NB4 (cell line): ENCODE measurements around the gene S1PR3.

Experiments used
- DNase-seq: peaks from one replicate; pipeline ENCODE4 v3.0.0; 2010; ENCODE audit warnings: low read depth
- H3K4me3 ChIP-seq: one replicate; pipeline ENCODE4 v1.5.1; 2011; ENCODE audit warnings: mild to moderate bottlenecking, low read depth, low read length, moderate library complexity
- MYC ChIP-seq: IDR thresholded peaks from 2 replicates; pipeline ENCODE4 v1.6.1; 2011; ENCODE audit warnings: low read depth, low read length
- POLR2A ChIP-seq: IDR thresholded peaks from 2 replicates; pipeline ENCODE4 v1.6.1; 2011; ENCODE audit warnings: mild to moderate bottlenecking; ENCODE audit not compliant: insufficient read length; ENCODE audit errors: extremely low read depth
- TF ChIP-seq, protein P1 (sequence below): IDR thresholded peaks from one replicate; pipeline ENCODE4 v1.5.1; 2012; ENCODE audit warnings: low read depth, low read length
- TF ChIP-seq, protein P2 (sequence below): IDR thresholded peaks from 2 replicates; pipeline ENCODE4 v1.6.1; 2011; ENCODE audit warnings: low read depth, low read length

Gene S1PR3

GRCh38 chr9:89025553-89025952 lies 34.3 kb downstream of the S1PR3 start:
- H3K4me3 ChIP-seq = no peak overlapping the region
- TF ChIP-seq, protein P1, sequence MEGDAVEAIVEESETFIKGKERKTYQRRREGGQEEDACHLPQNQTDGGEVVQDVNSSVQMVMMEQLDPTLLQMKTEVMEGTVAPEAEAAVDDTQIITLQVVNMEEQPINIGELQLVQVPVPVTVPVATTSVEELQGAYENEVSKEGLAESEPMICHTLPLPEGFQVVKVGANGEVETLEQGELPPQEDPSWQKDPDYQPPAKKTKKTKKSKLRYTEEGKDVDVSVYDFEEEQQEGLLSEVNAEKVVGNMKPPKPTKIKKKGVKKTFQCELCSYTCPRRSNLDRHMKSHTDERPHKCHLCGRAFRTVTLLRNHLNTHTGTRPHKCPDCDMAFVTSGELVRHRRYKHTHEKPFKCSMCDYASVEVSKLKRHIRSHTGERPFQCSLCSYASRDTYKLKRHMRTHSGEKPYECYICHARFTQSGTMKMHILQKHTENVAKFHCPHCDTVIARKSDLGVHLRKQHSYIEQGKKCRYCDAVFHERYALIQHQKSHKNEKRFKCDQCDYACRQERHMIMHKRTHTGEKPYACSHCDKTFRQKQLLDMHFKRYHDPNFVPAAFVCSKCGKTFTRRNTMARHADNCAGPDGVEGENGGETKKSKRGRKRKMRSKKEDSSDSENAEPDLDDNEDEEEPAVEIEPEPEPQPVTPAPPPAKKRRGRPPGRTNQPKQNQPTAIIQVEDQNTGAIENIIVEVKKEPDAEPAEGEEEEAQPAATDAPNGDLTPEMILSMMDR = no peak
- TF ChIP-seq, protein P2, sequence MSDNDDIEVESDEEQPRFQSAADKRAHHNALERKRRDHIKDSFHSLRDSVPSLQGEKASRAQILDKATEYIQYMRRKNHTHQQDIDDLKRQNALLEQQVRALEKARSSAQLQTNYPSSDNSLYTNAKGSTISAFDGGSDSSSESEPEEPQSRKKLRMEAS = no peak
- no peak for TF ChIP-seq MYC
- DNase-seq = no peak

- H3K4me3 ChIP-seq = no peak overlapping the region
- TF ChIP-seq POLR2A = no peak
- TF ChIP-seq, protein P2 = no peak
- TF ChIP-seq, protein P1 = no peak
- no peak for TF ChIP-seq MYC
- DNase-seq = no peak
These were observed 35.6 kb downstream of the S1PR3 start for GRCh38 chr9:89026876-89027275.

DNA sequence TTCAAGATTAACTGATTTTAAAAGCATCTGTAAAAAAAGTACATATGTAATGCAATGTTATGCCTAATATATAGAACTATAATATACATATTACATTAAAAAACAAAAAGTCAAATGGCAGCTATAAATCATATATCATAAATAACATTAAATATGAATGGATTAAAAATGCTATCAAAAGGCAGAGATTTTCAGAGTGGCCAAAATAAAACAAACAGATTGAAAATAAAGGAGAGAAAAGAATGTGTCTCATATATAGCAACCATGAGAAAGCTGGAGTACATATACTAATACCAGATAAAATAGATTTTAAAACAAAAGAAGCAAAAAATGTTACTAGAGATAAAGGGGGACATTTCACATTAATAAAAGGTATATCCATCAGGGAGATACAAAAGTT lies 38.5 kb downstream of the S1PR3 start:
- no peak overlapping the region for H3K4me3 ChIP-seq
- no peak for DNase-seq
- TF ChIP-seq, protein P1 = no peak
- no peak for TF ChIP-seq MYC
- TF ChIP-seq, protein P2 = no peak
- TF ChIP-seq POLR2A = no peak

GRCh38 chr9:89032173-89032572 lies 40.9 kb downstream of the S1PR3 start:
- H3K4me3 ChIP-seq = no peak overlapping the region
- DNase-seq = no peak
- no peak for TF ChIP-seq POLR2A
- TF ChIP-seq, protein P2 = no peak
- TF ChIP-seq MYC = no peak
- TF ChIP-seq, protein P1 = no peak

DNA sequence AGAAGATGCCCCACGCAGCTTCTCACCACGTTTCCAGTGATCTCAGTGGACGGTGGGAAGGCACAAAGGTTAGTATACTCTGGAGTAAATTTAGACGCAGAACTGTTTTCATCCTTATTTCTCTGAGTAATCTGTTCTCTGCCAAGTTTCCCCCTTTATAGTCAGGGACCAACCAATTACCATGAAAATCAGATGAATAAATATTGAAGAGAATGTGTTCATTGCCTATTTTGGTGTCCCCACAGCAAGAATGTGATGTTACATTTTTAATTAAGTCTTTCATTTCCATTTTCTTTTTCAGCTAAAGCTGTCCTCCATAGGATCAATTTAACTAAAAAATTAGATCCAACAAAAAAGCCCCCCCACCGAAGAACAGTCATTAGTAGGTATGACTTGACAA lies 41.4 kb downstream of the S1PR3 start:
- TF ChIP-seq MYC (no peak), POLR2A (no peak)
- TF ChIP-seq, protein P2 = no peak
- TF ChIP-seq, protein P1 = no peak
- DNase-seq = no peak
- H3K4me3 ChIP-seq = no peak overlapping the region

DNA sequence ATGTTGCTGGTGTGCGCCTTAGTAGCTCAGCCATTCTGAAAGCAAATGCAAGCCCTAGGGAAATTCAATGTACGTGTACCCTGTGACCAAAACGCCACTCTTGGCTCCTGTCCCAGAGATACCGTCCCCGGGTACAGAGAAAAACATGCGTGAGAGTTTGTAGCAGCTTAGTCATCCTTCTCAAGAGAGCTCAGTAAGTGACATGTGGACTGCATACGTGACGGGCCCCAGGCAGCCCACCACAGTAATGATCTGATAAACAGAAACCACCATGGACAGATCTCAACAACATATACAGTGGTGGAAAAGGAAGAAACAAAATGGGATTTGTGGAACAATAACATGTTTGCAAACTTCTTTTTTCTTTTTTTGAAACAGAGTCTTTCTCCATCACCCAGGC lies 45.1 kb downstream of the S1PR3 start:
- TF ChIP-seq MYC (no peak), POLR2A (no peak)
- TF ChIP-seq, protein P2 = no peak
- TF ChIP-seq, protein P1 = no peak
- no peak for DNase-seq
- H3K4me3 ChIP-seq = no peak overlapping the region
